Activated CD4-positive, alpha-beta T cell treated with anti-CD3 and anti-CD28 coated beads for 36 hours (primary cell): ENCODE data around the gene TEX261. TPM values are rescaled to one million over a fixed set of nuclear protein-coding genes. Genes with fewer than 3 reads are reported as not detected.

ENCODE experiments used
- ATAC-seq: fragments of 200-7000 bp; cut with Tn5 transposase; one replicate; pipeline ENCODE4 v1.10.0; 2021; ENCODE audit warnings: mild to moderate bottlenecking, moderate library complexity
- CTCF ChIA-PET: fragments of 350-600 bp; sonication (Branson Sonifier 250); formaldehyde crosslinking; loops from one replicate; lab custom pipeline; 2021; ENCODE audit warnings: antibody characterized with exemption; lab: Charles Lee
- POLR2A ChIA-PET: fragments of 350-600 bp; sonication (Branson Sonifier 250); formaldehyde crosslinking; loops from one replicate; lab custom pipeline; 2021; ENCODE audit warnings: antibody characterized with exemption, inconsistent platforms; lab: Charles Lee
- DNase-seq: peaks from one replicate; pipeline ENCODE4 v3.0.0-alpha.2; 2020
- H3K27ac Mint-ChIP-seq: one replicate; pipeline ENCODE4 v1.8.0; 2021; ENCODE audit warnings: mixed read lengths
- H3K27me3 Mint-ChIP-seq: one replicate; pipeline ENCODE4 v1.8.0; 2021; ENCODE audit warnings: mixed read lengths
- H3K36me3 Mint-ChIP-seq: one replicate; pipeline ENCODE4 v1.8.0; 2021; ENCODE audit warnings: low read depth, mixed read lengths
- H3K4me1 Mint-ChIP-seq: one replicate; pipeline ENCODE4 v1.8.0; 2021; ENCODE audit warnings: mixed read lengths
- H3K4me3 Mint-ChIP-seq: one replicate; pipeline ENCODE4 v1.8.0; 2021; ENCODE audit warnings: mild to moderate bottlenecking, moderate library complexity, mixed read lengths
- H3K9me3 Mint-ChIP-seq: one replicate; pipeline ENCODE4 v1.8.0; 2021; ENCODE audit warnings: low read depth, mixed read lengths
- intact Hi-C, 2 experiments: fragments of 100-400 bp; cut with DNase I in 1 of 2; cut with micrococcal nuclease in 1 of 2; formaldehyde crosslinking; loops; one replicate each; pipeline versions ENCODE4 v1.14.2 to v1.15.1; 2022 to 2024; cut with DNase I, micrococcal nuclease
- total RNA-seq, 2 experiments: library from RNA; stranded (reverse); gene quantifications; one replicate each; pipeline ENCODE4 v1.2.3, GENCODE V29; 2021

Gene TEX261
- total RNA-seq, 2 experiments from 2014 or later = 39.1 to 48.5 TPM

- H3K27me3 Mint-ChIP-seq = peaks cover 16% of the 10 kb centered on the region
- intact Hi-C loops = loop anchor here (1.0 to 2.0 kb wide), 4 partner anchors 13 to 37 kb away; no protein-coding TSS in a partner anchor
- ChIA-PET POLR2A (no interaction called here), CTCF (interaction anchor here (0.6 to 5.8 kb wide), 26 partner anchors 9 to 671 kb away, joined by 3 to 44 read pairs (median 5); partner anchors contain the start of genes ADD2, ANKRD53 and SNRPG)
- DNase-seq (peak; percentile 91), ATAC-seq (peak; percentile 98)
- no peaks in the 10 kb centered on the region for H3K36me3 Mint-ChIP-seq
- peak overlapping the region; percentile 77 for H3K4me3 Mint-ChIP-seq
- H3K9me3 Mint-ChIP-seq = no peaks in the 10 kb centered on the region
- peaks cover 4% of the 10 kb centered on the region for H3K4me1 Mint-ChIP-seq
- H3K27ac Mint-ChIP-seq = no peak overlapping the region
Measured at GRCh38 chr2:70964596-70965386, 29.9 kb downstream of the TEX261 start.

DNA sequence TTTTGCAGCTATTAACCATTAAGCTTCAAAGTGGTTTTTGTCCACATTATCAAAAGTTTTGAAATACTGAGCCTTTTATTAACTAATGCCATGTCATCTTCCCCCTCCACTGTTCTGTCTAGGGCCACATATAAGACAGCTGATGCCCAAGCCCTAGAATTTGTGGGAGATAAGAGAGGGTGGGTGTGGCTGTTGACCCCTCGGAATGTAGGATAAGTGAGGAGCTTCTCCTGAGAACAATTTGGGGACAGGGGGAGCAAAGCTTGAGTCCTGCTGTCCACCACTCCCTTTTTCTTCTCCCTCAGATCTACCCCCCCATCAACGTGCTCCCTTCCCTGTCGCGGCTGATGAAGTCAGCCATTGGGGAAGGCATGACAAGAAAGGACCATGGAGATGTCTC, 30.5 kb downstream of the TEX261 start:
- POLR2A ChIA-PET = no interaction called here

GRCh38 chr2:70962885-70963878, 31.5 kb downstream of the TEX261 start:
- Mint-ChIP-seq H3K4me3 (no peak overlapping the region), H3K4me1 (peaks cover 4% of the 10 kb centered on the region), H3K27me3 (peaks cover 16% of the 10 kb centered on the region), H3K27ac (no peak overlapping the region), H3K9me3 (no peaks in the 10 kb centered on the region), H3K36me3 (no peaks in the 10 kb centered on the region)
- intact Hi-C loops = no loop called here
- ATAC-seq (no peak), DNase-seq (no peak)
- ChIA-PET CTCF (interaction anchor here (0.6 to 5.8 kb wide), 15 partner anchors 9 to 346 kb away, joined by 3 to 44 read pairs (median 6); partner anchors contain the start of gene ANKRD53), POLR2A (no interaction called here)

More for the DNA sequence above, 30.5 kb downstream of the TEX261 start:
- ATAC-seq (no peak), DNase-seq (no peak)
- peaks cover 4% of the 10 kb centered on the region for H3K4me1 Mint-ChIP-seq
- intact Hi-C loops = loop anchor here in 1 of 2 experiments (2.0 kb wide), 1 partner anchor 21 kb away; no protein-coding TSS in a partner anchor
- no peak overlapping the region for H3K4me3 Mint-ChIP-seq
- no peaks in the 10 kb centered on the region for H3K9me3 Mint-ChIP-seq
- no peaks in the 10 kb centered on the region for H3K36me3 Mint-ChIP-seq
- CTCF ChIA-PET = interaction anchor here (0.5 to 5.8 kb wide), 22 partner anchors 9 to 671 kb away, joined by 3 to 44 read pairs (median 5); partner anchors contain the start of genes ADD2, ANKRD53 and SNRPG
- no peak overlapping the region for H3K27ac Mint-ChIP-seq
- H3K27me3 Mint-ChIP-seq = peaks cover 16% of the 10 kb centered on the region

DNA sequence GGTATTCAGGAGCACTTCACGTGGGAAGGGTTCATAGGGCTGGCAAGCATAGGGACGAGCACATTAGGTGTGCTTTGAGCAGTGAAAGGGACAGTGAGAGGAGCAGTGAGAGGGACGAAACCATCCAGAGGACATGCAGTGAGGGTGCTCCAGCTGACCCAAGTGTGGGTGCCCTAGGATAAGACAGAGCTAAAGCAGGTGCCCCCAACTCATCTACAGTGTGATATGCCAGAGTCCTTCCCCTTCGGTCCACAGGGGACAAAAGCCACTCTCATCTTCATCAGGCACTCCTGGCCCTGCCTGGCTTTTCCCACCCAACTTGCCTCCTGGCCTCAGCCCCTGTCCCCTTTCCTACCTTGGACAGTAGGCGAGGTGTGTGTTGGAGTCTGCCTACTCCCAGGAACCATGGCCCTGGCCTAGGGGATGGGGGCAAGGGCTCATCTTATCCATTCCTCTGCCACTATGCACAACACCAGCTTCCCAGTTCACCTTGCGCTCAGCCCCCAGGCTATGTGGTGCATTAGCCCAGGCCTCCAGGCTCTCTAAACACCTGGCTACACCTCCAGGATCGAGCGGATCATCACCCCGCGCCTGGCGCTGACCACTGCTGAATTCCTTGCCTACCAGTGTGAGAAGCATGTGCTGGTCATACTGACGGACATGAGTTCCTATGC, 32.3 kb downstream of the TEX261 start:
- Mint-ChIP-seq H3K9me3 (no peaks in the 10 kb centered on the region), H3K4me1 (peaks cover 4% of the 10 kb centered on the region), H3K27me3 (peaks cover 16% of the 10 kb centered on the region), H3K4me3 (no peak overlapping the region), H3K36me3 (no peaks in the 10 kb centered on the region), H3K27ac (no peak overlapping the region)
- ChIA-PET POLR2A (interaction anchor here (0.8 kb wide), 1 partner anchor 45 kb away, joined by 3 read pairs; no protein-coding TSS in a partner anchor), CTCF (interaction anchor here (0.7 to 5.8 kb wide), 6 partner anchors 13 to 69 kb away, joined by 3 to 33 read pairs (median 3); partner anchors contain the start of gene ANKRD53)
- ATAC-seq (no peak), DNase-seq (no peak)
- intact Hi-C loops = no loop called here

GRCh38 chr2:70961648-70961994, 33.1 kb downstream of the TEX261 start:
- ATAC-seq = no peak
- no peaks in the 10 kb centered on the region for H3K9me3 Mint-ChIP-seq
- POLR2A ChIA-PET = interaction anchor here (0.8 kb wide), 1 partner anchor 46 kb away, joined by 3 read pairs; no protein-coding TSS in a partner anchor
- intact Hi-C loops = no loop called here
- no peak overlapping the region for H3K27ac Mint-ChIP-seq
- H3K27me3 Mint-ChIP-seq = peaks cover 16% of the 10 kb centered on the region
- peaks cover 4% of the 10 kb centered on the region for H3K4me1 Mint-ChIP-seq
- DNase-seq = no peak
- H3K36me3 Mint-ChIP-seq = no peaks in the 10 kb centered on the region
- no peak overlapping the region for H3K4me3 Mint-ChIP-seq
- CTCF ChIA-PET = interaction anchor here (1.7 kb wide), 1 partner anchor 40 kb away, joined by 5 read pairs; no protein-coding TSS in a partner anchor

DNA sequence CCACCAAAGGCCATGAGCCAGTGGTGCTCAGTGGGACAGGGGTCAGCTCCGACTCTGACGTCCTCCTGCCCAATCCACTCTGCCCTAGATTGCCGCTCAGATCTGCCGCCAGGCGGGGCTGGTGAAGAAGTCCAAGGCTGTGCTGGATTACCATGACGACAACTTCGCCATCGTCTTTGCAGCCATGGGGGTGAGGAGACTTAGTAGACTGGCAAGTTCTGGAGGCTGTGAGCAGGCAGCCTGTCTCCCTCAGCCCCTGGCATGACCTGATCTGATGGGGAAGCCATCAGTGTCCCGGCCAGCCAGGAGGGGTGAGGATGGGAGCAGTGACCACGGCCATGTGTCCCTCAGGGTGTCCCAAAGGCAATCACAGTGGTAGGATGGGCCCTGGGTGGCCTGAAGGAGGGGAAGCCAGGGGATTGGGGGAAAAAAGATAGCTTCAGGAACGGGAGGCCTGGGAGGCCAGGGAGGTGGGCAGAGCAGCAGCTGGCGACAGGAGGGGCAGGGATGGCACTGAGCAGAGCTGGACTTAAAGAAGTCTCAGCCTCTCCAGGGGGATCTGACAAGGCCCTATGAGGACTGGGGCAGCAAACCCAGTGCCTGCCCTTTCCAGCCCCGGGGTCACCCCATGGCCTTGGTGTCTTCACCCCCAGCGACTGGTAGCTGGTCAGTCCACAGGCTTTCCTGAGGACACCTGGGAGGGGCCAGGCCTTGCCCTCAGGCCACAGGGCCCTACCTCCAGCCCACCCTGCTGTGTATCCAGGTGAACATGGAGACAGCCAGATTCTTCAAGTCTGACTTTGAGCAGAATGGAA, 33.6 kb downstream of the TEX261 start:
- ATAC-seq = no peak
- H3K27ac Mint-ChIP-seq = no peak overlapping the region
- no peaks in the 10 kb centered on the region for H3K9me3 Mint-ChIP-seq
- DNase-seq = no peak
- CTCF ChIA-PET = interaction anchor here (1.0 to 1.7 kb wide), 5 partner anchors 13 to 43 kb away, joined by 3 to 7 read pairs (median 4); no protein-coding TSS in a partner anchor
- intact Hi-C loops = no loop called here
- H3K4me3 Mint-ChIP-seq = no peak overlapping the region
- H3K36me3 Mint-ChIP-seq = no peaks in the 10 kb centered on the region
- peaks cover 19% of the 10 kb centered on the region for H3K27me3 Mint-ChIP-seq
- H3K4me1 Mint-ChIP-seq = peaks cover 4% of the 10 kb centered on the region
- POLR2A ChIA-PET = interaction anchor here (0.8 kb wide), 1 partner anchor 46 kb away, joined by 3 read pairs; no protein-coding TSS in a partner anchor

GRCh38 chr2:70959851-70960832, 34.5 kb downstream of the TEX261 start:
- Mint-ChIP-seq H3K36me3 (no peaks in the 10 kb centered on the region), H3K4me3 (no peak overlapping the region), H3K27me3 (peaks cover 22% of the 10 kb centered on the region), H3K27ac (no peak overlapping the region), H3K9me3 (no peaks in the 10 kb centered on the region), H3K4me1 (peaks cover 4% of the 10 kb centered on the region)
- DNase-seq (peak; percentile 40), ATAC-seq (no peak)
- CTCF ChIA-PET = interaction anchor here (0.5 to 1.7 kb wide), 6 partner anchors 12 to 44 kb away, joined by 3 to 7 read pairs (median 4); no protein-coding TSS in a partner anchor
- intact Hi-C loops = no loop called here
- POLR2A ChIA-PET = no interaction called here

- POLR2A ChIA-PET = no interaction called here
- CTCF ChIA-PET = interaction anchor here (1.4 to 1.5 kb wide), 2 partner anchors 11 to 15 kb away, joined by 4 to 7 read pairs; no protein-coding TSS in a partner anchor
Measured at GRCh38 chr2:70959271-70959761, 35.4 kb downstream of the TEX261 start.

DNA sequence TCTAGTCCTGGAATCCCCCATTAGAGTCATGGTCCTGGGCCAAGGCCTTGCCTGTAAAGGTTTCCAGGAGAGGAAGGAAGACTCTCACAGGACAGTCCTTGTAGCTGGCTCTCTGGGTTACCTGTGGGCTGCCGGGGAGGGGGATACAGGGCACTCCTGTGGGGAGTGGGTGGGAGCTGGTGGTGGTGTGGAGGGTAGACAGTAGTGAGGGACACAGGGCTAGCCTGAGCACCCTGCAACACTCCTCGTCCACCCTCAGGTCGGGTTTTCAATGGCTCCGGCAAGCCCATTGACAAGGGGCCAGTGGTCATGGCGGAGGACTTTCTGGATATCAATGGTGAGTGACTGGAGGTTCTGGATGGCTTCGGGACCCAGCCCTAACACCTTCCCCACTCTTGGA, 35.9 kb downstream of the TEX261 start:
- Mint-ChIP-seq H3K4me3 (no peak overlapping the region), H3K36me3 (no peaks in the 10 kb centered on the region), H3K9me3 (no peaks in the 10 kb centered on the region), H3K4me1 (no peaks in the 10 kb centered on the region), H3K27me3 (peaks cover 25% of the 10 kb centered on the region), H3K27ac (no peak overlapping the region)
- POLR2A ChIA-PET = no interaction called here
- CTCF ChIA-PET = no interaction called here
- ATAC-seq (no peak), DNase-seq (no peak)
- intact Hi-C loops = no loop called here

More at GRCh38 chr2:70959271-70959761, 35.4 kb downstream of the TEX261 start:
- intact Hi-C loops = no loop called here
- no peaks in the 10 kb centered on the region for H3K36me3 Mint-ChIP-seq
- DNase-seq (no peak), ATAC-seq (peak; percentile 49)
- peaks cover 26% of the 10 kb centered on the region for H3K27me3 Mint-ChIP-seq
- H3K4me1 Mint-ChIP-seq = no peaks in the 10 kb centered on the region
- H3K4me3 Mint-ChIP-seq = no peak overlapping the region
- H3K9me3 Mint-ChIP-seq = no peaks in the 10 kb centered on the region
- no peak overlapping the region for H3K27ac Mint-ChIP-seq
